ENCODE measurements around the gene SDCCAG8.
A peak's percentile ranks its signal among the peaks of the same experiment; 100 is the strongest.

DNA sequence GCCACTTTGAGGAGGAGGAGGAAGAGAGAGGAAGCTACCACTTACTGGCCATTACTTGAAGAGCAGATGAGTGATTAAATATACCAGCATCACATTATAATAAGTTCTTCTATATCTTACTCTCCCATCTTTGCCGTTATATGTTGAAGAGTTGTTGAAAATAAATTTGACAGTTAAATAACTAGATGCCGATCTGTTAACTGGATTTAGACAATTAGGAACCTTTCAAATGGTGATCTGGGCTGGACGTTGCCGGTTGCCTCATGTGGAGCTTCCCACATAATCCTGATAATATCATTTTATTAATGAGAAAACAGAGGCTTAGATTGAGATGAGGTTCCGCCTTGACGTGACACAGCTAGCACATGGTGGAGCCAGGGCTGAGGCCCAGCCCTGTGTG lies 147.0 kb downstream of the SDCCAG8 start:
- TF ChIP-seq GATA2 (IDR thresholded peaks at IDR 0.05; ENCODE audit: low read depth, low read length) (peak; percentile 59), GATA3 (IDR thresholded peaks at IDR 0.05; ENCODE audit: low read depth, low read length) (peak; percentile 88)

Measured in SH-SY5Y (cell line).